ENCODE data around the gene TCP10L. TPM values are rescaled to one million over a fixed set of nuclear protein-coding genes. Genes with fewer than 3 reads are reported as not detected.

Gene TCP10L
- total RNA-seq, 3 donors from 2014 or later, result 0.14 to 2.1 TPM; not detected in 1

GRCh38 chr21:32574946-32575925 lies 10.1 kb downstream of the TCP10L start:
- no peak for DNase-seq
- ATAC-seq, result no peak
- intact Hi-C loops (cut with DNase I, micrococcal nuclease), result loop anchor here (10.0 kb wide), 2 partner anchors 160 to 170 kb away; partner anchors contain the start of gene EVA1C (in 1 of the 2)
- Histone ChIP-seq H3K36me3 (ENCODE audit: low read depth) (no peaks in the 10 kb centered on the region), H3K4me3 (no peak overlapping the region), H3K9me3 (no peaks in the 10 kb centered on the region), H3K4me1 (ENCODE audit: low read depth) (no peaks in the 10 kb centered on the region)
- TF ChIP-seq, protein P1, sequence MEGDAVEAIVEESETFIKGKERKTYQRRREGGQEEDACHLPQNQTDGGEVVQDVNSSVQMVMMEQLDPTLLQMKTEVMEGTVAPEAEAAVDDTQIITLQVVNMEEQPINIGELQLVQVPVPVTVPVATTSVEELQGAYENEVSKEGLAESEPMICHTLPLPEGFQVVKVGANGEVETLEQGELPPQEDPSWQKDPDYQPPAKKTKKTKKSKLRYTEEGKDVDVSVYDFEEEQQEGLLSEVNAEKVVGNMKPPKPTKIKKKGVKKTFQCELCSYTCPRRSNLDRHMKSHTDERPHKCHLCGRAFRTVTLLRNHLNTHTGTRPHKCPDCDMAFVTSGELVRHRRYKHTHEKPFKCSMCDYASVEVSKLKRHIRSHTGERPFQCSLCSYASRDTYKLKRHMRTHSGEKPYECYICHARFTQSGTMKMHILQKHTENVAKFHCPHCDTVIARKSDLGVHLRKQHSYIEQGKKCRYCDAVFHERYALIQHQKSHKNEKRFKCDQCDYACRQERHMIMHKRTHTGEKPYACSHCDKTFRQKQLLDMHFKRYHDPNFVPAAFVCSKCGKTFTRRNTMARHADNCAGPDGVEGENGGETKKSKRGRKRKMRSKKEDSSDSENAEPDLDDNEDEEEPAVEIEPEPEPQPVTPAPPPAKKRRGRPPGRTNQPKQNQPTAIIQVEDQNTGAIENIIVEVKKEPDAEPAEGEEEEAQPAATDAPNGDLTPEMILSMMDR (IDR thresholded peaks at IDR 0.05), result no peak

- peak; percentile 74 for ATAC-seq
- H3K4me1 ChIP-seq (ENCODE audit: low read depth), result no peaks in the 10 kb centered on the region
- H3K9me3 ChIP-seq, result no peaks in the 10 kb centered on the region
- H3K36me3 ChIP-seq (ENCODE audit: low read depth), result no peaks in the 10 kb centered on the region
- H3K4me3 ChIP-seq, result no peak overlapping the region
- intact Hi-C loops (cut with DNase I, micrococcal nuclease), result loop anchor here (10.0 kb wide), 2 partner anchors 158 to 168 kb away; partner anchors contain the start of gene EVA1C (in 1 of the 2)
- TF ChIP-seq, protein P1 (IDR thresholded peaks at IDR 0.05), result no peak
- DNase-seq, result peak; percentile 70 to 79 (median 74)
Observed at GRCh38 chr21:32572574-32573420, 12.5 kb downstream of the TCP10L start.

- H3K4me3 ChIP-seq, result no peak overlapping the region
- H3K36me3 ChIP-seq (ENCODE audit: low read depth), result no peaks in the 10 kb centered on the region
- intact Hi-C loops (cut with DNase I, micrococcal nuclease), result loop anchor here (10.0 kb wide), 2 partner anchors 156 to 166 kb away; partner anchors contain the start of gene EVA1C (in 1 of the 2)
- H3K9me3 ChIP-seq, result no peaks in the 10 kb centered on the region
- no peaks in the 10 kb centered on the region for H3K4me1 ChIP-seq (ENCODE audit: low read depth)
- DNase-seq (no peak), ATAC-seq (no peak)
- TF ChIP-seq, protein P1 (IDR thresholded peaks at IDR 0.05), result no peak
Observed at GRCh38 chr21:32570456-32570855, 14.9 kb downstream of the TCP10L start.

- Histone ChIP-seq H3K36me3 (ENCODE audit: low read depth) (no peaks in the 10 kb centered on the region), H3K4me1 (ENCODE audit: low read depth) (no peaks in the 10 kb centered on the region), H3K9me3 (no peaks in the 10 kb centered on the region), H3K4me3 (no peak overlapping the region)
- TF ChIP-seq, protein P1 (IDR thresholded peaks at IDR 0.05), result peak; percentile 75
- peak; percentile 91 for ATAC-seq
- peak; percentile 72 to 86 (median 80) for DNase-seq
- intact Hi-C loops (cut with DNase I, micrococcal nuclease), result loop anchor here (10.0 kb wide), 2 partner anchors 155 to 165 kb away; partner anchors contain the start of gene EVA1C (in 1 of the 2)
Observed at GRCh38 chr21:32569261-32570230, 15.8 kb downstream of the TCP10L start.
